GM21723 (cell line): Measurements from ENCODE around the gene DHRS13.

Experiments
- ATAC-seq: cut with Tn5 transposase; IDR thresholded peaks from one replicate; pipeline ENCODE4 v1.9.1; 2021; ENCODE audit warnings: mild to moderate bottlenecking, moderate library complexity; ENCODE audit not compliant: unreplicated experiment

The DHRS13 gene

GRCh38 chr17:28902819-28903545 lies at the start of gene DHRS13:
TSS of gene DHRS13 (minus strand) at chr17:28903079. CDS start at chr17:28902944, 135 bp downstream.
- peak; percentile 83 for ATAC-seq

- peak; percentile 65 for ATAC-seq
These were observed 49.4 kb upstream of the DHRS13 start for GRCh38 chr17:28951991-28952975.

GRCh38 chr17:28951428-28951990 lies 48.6 kb upstream of the DHRS13 start, which contains the start of gene PHF12:
TSS of gene PHF12 (minus strand) at chr17:28951518. CDS start at chr17:28950960, 558 bp downstream.
- peak; percentile 45 for ATAC-seq

- no peak for ATAC-seq
These were observed 48.0 kb upstream of the DHRS13 start for GRCh38 chr17:28950752-28951427.

GRCh38 chr17:28950017-28950751 lies 47.3 kb upstream of the DHRS13 start:
- ATAC-seq, result no peak

GRCh38 chr17:28949185-28950016 lies 46.5 kb upstream of the DHRS13 start:
- no peak for ATAC-seq

- no peak for ATAC-seq
These were observed 46.0 kb upstream of the DHRS13 start for GRCh38 chr17:28948873-28949184.

- ATAC-seq, result no peak
These were observed 45.5 kb upstream of the DHRS13 start for GRCh38 chr17:28948342-28948741.

GRCh38 chr17:28947639-28948038 lies 44.8 kb upstream of the DHRS13 start:
- ATAC-seq, result no peak

- ATAC-seq, result no peak
These were observed 43.4 kb upstream of the DHRS13 start for GRCh38 chr17:28946239-28946638.

GRCh38 chr17:28944862-28945741 lies 42.2 kb upstream of the DHRS13 start:
- no peak for ATAC-seq

- no peak for ATAC-seq
These were observed 41.5 kb upstream of the DHRS13 start for GRCh38 chr17:28944343-28944742.

- no peak for ATAC-seq
These were observed 40.0 kb upstream of the DHRS13 start for GRCh38 chr17:28942925-28943324.

- ATAC-seq, result no peak
These were observed 38.4 kb upstream of the DHRS13 start for GRCh38 chr17:28941251-28941650.

GRCh38 chr17:28940675-28941074 lies 37.8 kb upstream of the DHRS13 start:
- ATAC-seq, result no peak

- no peak for ATAC-seq
These were observed 37.3 kb upstream of the DHRS13 start for GRCh38 chr17:28940142-28940541.

- ATAC-seq, result no peak
These were observed 35.7 kb upstream of the DHRS13 start for GRCh38 chr17:28938552-28938951.

- ATAC-seq, result no peak
These were observed 34.3 kb upstream of the DHRS13 start for GRCh38 chr17:28937044-28937729.
